GM23248 (cell line): ENCODE data around the gene MTG2. TPM values are rescaled to one million over a fixed set of nuclear protein-coding genes. Genes with fewer than 3 reads are reported as not detected.

Experiments used
- DNase-seq: peaks from one replicate; pipeline ENCODE4 v3.0.0-alpha.2; 2015
- H2AFZ ChIP-seq: fragments of 200-600 bp; sonication (generic); 2 replicates; pipeline ENCODE4 v1.6.1; 2016; ENCODE audit warnings: antibody characterized with exemption
- H3F3A ChIP-seq: fragments of 200-600 bp; sonication (generic); 2 replicates; pipeline ENCODE4 v1.6.1; 2016; ENCODE audit warnings: mild to moderate bottlenecking, antibody characterized with exemption, mixed run types; ENCODE audit not compliant: insufficient read depth
- H3K27ac ChIP-seq: fragments of 200-600 bp; sonication (generic); 2 replicates; pipeline ENCODE4 v1.5.1; 2016; ENCODE audit warnings: mild to moderate bottlenecking
- H3K27me3 ChIP-seq: fragments of 200-600 bp; sonication (generic); replicated peaks from 2 replicates; pipeline ENCODE4 v1.6.1; 2016; ENCODE audit warnings: mild to moderate bottlenecking; ENCODE audit not compliant: insufficient read depth
- H3K36me3 ChIP-seq: fragments of 200-600 bp; sonication (generic); 2 replicates; pipeline ENCODE4 v1.6.1; 2016; ENCODE audit warnings: low read depth, mild to moderate bottlenecking
- H3K4me1 ChIP-seq: fragments of 200-600 bp; sonication (generic); 2 replicates; pipeline ENCODE4 v1.6.1; 2016; ENCODE audit warnings: mild to moderate bottlenecking; ENCODE audit not compliant: insufficient read depth
- H3K4me2 ChIP-seq: fragments of 200-600 bp; sonication (generic); one replicate; pipeline ENCODE4 v1.6.1; 2016; ENCODE audit warnings: mild to moderate bottlenecking; ENCODE audit not compliant: unreplicated experiment
- H3K4me3 ChIP-seq: fragments of 200-600 bp; sonication (generic); 2 replicates; pipeline ENCODE4 v1.5.1; 2016; ENCODE audit warnings: mild to moderate bottlenecking
- H3K79me2 ChIP-seq: fragments of 200-600 bp; sonication (generic); 2 replicates; pipeline ENCODE4 v1.6.1; 2016; ENCODE audit warnings: mild to moderate bottlenecking; ENCODE audit not compliant: insufficient read depth
- H3K9ac ChIP-seq: fragments of 200-600 bp; sonication (generic); 2 replicates; pipeline ENCODE4 v1.6.1; 2016; ENCODE audit warnings: mild to moderate bottlenecking
- H3K9me2 ChIP-seq: fragments of 200-600 bp; sonication (generic); 2 replicates; pipeline ENCODE4 v1.6.1; 2016; ENCODE audit warnings: mixed run types, mild to moderate bottlenecking, moderate library complexity; ENCODE audit not compliant: insufficient read depth
- H3K9me3 ChIP-seq: fragments of 200-600 bp; sonication (generic); one replicate; pipeline ENCODE4 v1.6.1; 2017; ENCODE audit warnings: low read depth
- H4K20me1 ChIP-seq: fragments of 200-600 bp; sonication (generic); 2 replicates; pipeline ENCODE4 v1.6.0; 2016; ENCODE audit not compliant: insufficient read depth
- EZH2 ChIP-seq: fragments of 200-600 bp; sonication (generic); IDR thresholded peaks from 2 replicates; pipeline ENCODE4 v1.6.1; 2018; ENCODE audit warnings: antibody characterized with exemption, mild to moderate bottlenecking; ENCODE audit not compliant: insufficient read depth, poor library complexity, severe bottlenecking
- EZH2phosphoT487 ChIP-seq: fragments of 200-600 bp; sonication (generic); IDR thresholded peaks from 2 replicates; pipeline ENCODE4 v1.6.1; 2018; ENCODE audit warnings: antibody characterized with exemption, moderate library complexity, mild to moderate bottlenecking, low read depth; ENCODE audit not compliant: insufficient read depth
- WGBS, 2 experiments: methylation state at CpG; one replicate each; pipeline ENCODE4 v1.1.6; 2015 to 2017; ENCODE audit warnings: low lambda C conversion rate in 2 of 2, low coverage in 1 of 2; ENCODE audit errors: missing lambda C conversion rate in 2 of 2; 5-methylcytosine and 5-hydroxymethylcytosine counted together
- in situ Hi-C: fragments of 300-500 bp; cut with MboI; formaldehyde crosslinking; loops from 2 replicates; pipeline ENCODE4 v1.15.0; 2020
- polyA plus RNA-seq: library from polyadenylated mRNA; unstranded; fragments of >200 nt; fragmentation: Nextera tagmentation; extraction: Ambion mirVana; gene quantifications from 2 replicates; pipeline ENCODE4 v1.2.1, GENCODE V29; 2016
- total RNA-seq: library from RNA; depleted of rRNA; stranded (reverse); fragments of >200 nt; shearing (Covaris generic); gene quantifications from 2 replicates; pipeline ENCODE4 v1.2.3, GENCODE V29; 2014

The MTG2 gene
- total and polyA plus RNA-seq, 2 experiments from 2014 or later = 17.3 to 20.2 TPM

DNA sequence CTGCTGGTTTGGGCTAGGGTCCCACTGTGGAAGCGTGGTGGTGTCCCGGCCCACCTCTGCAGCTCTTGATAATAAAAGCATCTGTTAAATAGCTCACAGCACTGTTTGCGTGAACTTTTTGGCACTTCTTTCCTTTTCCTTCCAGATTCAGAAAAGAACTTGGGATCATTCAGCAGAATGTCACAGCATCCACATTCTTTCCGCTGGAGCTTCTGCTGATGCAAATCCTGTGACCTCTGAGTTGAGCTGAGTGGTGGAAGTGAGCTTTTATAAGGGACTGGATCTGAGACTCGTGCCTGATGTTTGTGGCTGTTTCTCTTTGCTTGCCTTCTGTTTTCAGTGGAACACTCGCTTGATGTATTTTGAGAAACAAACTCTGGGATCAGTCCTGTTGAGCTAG lies 59.3 kb downstream of the MTG2 start:
- no peaks in the 10 kb centered on the region for H3K9me3 ChIP-seq
- WGBS, 2 experiments = 73 to 75% methylated on average over 6 of the region's 6 CpGs

DNA sequence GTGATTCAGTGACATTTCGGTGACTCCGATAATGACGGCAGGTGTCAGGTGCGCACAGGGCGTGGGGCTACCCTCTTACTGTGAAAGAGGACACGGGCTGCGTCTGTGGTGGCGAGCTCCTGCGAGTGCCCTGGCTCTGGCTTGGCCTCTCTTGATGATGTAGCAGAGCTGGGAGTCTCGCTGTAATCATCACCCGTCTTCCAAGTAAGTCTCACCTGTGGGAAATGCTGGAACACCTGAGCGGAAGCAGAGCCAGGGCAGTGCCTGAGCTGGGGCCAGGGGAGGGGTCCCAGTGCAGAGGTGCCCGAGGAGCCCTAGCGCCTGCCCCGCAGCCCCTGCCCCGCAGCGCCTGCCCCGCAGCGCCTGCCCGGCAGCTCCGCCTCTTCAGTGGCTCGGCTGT lies 60.3 kb downstream of the MTG2 start:
- WGBS, 2 experiments = 81 to 83% methylated on average over 18 of the region's 22 CpGs
- no peak for TF ChIP-seq EZH2
- no peak for TF ChIP-seq EZH2phosphoT487

More for the DNA sequence above, 59.3 kb downstream of the MTG2 start:
- Histone ChIP-seq H4K20me1 (no peaks in the 10 kb centered on the region), H3K79me2 (peaks cover 86% of the 10 kb centered on the region), H3K4me1 (no peaks in the 10 kb centered on the region), H3F3A (no peaks in the 10 kb centered on the region), H3K36me3 (no peaks in the 10 kb centered on the region), H3K4me2 (no peak overlapping the region), H3K9me2 (no peaks in the 10 kb centered on the region), H3K27me3 (no peaks in the 10 kb centered on the region), H3K27ac (no peak overlapping the region), H2AFZ (no peak overlapping the region), H3K4me3 (no peak overlapping the region), H3K9ac (no peak overlapping the region)
- in situ Hi-C loops = no loop called here
- TF ChIP-seq EZH2phosphoT487 (no peak), EZH2 (no peak)
- DNase-seq = no peak

DNA sequence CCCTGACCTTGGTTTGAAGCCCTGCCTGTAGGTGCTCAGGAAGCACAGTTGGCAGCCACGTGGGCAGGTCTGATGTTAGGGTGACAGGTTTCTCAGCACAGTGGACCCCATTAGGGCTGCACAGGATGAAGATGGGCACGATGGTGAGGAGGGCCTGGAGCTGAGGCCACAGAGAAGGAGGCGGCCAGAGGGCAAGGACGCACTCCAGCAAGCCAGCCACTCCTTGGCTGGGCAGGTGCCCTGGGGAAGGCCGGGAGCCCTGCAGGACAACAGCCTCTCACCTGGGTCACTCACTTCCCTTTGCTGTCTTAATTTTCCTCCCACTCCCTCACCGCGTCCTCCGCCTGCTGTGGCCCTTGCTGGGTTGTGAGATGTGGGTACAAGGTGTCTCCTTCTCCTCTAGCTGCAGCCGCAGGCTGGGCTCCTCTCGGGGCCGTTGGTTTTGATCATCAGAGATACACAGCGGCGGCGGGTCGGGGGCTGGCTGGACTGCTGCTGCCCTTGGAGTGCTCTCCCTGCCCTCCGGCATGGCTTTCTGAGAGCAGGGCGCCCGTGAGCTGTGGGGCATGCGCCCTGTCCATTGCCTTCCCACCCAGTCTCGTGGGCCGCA lies 61.2 kb downstream of the MTG2 start:
- Histone ChIP-seq H2AFZ (no peak overlapping the region), H4K20me1 (no peaks in the 10 kb centered on the region; the same call in 1 of the 2 replicates), H3K79me2 (peaks cover 99% of the 10 kb centered on the region), H3K27ac (no peak overlapping the region), H3K4me2 (no peak overlapping the region), H3K4me3 (no peak overlapping the region), H3K27me3 (no peaks in the 10 kb centered on the region), H3K9me2 (no peaks in the 10 kb centered on the region), H3K4me1 (no peaks in the 10 kb centered on the region), H3K36me3 (no peaks in the 10 kb centered on the region), H3K9ac (no peak overlapping the region), H3F3A (no peaks in the 10 kb centered on the region), H3K9me3 (no peaks in the 10 kb centered on the region)
- in situ Hi-C loops = no loop called here
- no peak for TF ChIP-seq EZH2
- TF ChIP-seq EZH2phosphoT487 = no peak
- no peak for DNase-seq
- WGBS, 2 experiments = 84 to 85% methylated on average over 21 of the region's 21 CpGs

More for the DNA sequence above, 60.3 kb downstream of the MTG2 start:
- peaks cover 95% of the 10 kb centered on the region for H3K79me2 ChIP-seq
- no peak overlapping the region for H3K27ac ChIP-seq
- no peaks in the 10 kb centered on the region for H3K36me3 ChIP-seq
- H3K9me2 ChIP-seq = no peaks in the 10 kb centered on the region
- no peak overlapping the region for H3K9ac ChIP-seq
- no peaks in the 10 kb centered on the region for H3F3A ChIP-seq
- no peaks in the 10 kb centered on the region for H4K20me1 ChIP-seq
- in situ Hi-C loops = no loop called here
- H3K4me2 ChIP-seq = no peak overlapping the region
- no peak overlapping the region for H3K4me3 ChIP-seq
- no peak for DNase-seq
- no peaks in the 10 kb centered on the region for H3K27me3 ChIP-seq
- no peak overlapping the region for H2AFZ ChIP-seq
- H3K4me1 ChIP-seq = no peaks in the 10 kb centered on the region
- H3K9me3 ChIP-seq = no peaks in the 10 kb centered on the region

DNA sequence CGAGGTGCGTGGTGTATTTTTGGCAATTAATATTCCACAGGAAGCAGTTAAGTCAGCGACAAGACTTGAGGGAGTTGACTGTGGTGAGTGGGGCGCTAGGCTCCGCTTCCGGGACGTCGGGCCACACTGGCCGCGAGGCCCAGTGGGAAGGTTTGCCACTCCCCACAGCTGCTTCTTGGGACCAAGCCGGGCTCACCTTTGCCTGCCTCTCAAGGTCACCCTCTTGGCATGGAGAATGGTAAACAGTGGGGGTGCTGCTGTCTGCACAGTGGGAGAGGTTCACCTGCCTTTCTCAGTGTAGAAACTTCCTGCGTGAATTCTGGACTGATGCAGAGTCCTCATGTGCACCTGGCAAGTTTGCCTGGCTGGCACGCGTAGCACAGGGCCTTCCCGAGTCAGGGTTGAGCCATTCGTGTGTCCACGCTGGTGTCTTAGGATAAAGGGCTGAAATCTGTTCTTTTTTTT lies 61.8 kb downstream of the MTG2 start:
- no peak overlapping the region for H2AFZ ChIP-seq
- no peak overlapping the region for H3K4me3 ChIP-seq
- 93 to 94% methylated on average over 17 of the region's 17 CpGs for WGBS, 2 experiments
- no peaks in the 10 kb centered on the region for H3K36me3 ChIP-seq
- in situ Hi-C loops = no loop called here
- no peaks in the 10 kb centered on the region for H3K4me1 ChIP-seq
- H3K9me2 ChIP-seq = no peaks in the 10 kb centered on the region
- no peak overlapping the region for H3K9ac ChIP-seq
- H3K27me3 ChIP-seq = no peaks in the 10 kb centered on the region
- H4K20me1 ChIP-seq = no peaks in the 10 kb centered on the region; the same call in 1 of the 2 replicates
- no peak for TF ChIP-seq EZH2
- TF ChIP-seq EZH2phosphoT487 = no peak
- no peaks in the 10 kb centered on the region for H3K9me3 ChIP-seq
- no peaks in the 10 kb centered on the region for H3F3A ChIP-seq
- H3K79me2 ChIP-seq = peaks cover 99% of the 10 kb centered on the region
- H3K4me2 ChIP-seq = no peak overlapping the region
- DNase-seq = no peak
- H3K27ac ChIP-seq = no peak overlapping the region

DNA sequence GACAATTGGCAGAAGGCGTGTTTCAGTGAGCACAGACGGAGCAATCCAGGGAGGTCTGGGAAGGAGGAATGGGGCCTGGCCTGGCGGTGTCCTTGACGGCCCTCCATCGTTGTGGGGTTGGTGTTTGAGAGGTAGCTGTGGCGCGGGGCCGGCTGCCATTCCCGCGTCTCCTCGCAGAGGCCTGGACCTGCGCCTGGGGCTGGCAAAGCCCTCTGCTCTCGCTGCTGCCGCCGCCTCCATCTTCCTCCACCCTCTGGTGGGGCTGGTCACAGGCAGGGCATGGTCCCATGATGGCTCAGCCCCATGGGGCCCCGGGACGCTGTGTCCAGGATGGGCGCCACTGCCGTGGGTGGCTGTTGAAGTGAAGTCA lies 63.1 kb downstream of the MTG2 start:
- DNase-seq = no peak
- H4K20me1 ChIP-seq = no peaks in the 10 kb centered on the region; the same call in 1 of the 2 replicates
- H3K79me2 ChIP-seq = peaks cover 99% of the 10 kb centered on the region
- 85 to 89% methylated on average over 19 of the region's 19 CpGs for WGBS, 2 experiments
- no peak overlapping the region for H3K9ac ChIP-seq
- no peak overlapping the region for H2AFZ ChIP-seq
- TF ChIP-seq EZH2 = no peak
- TF ChIP-seq EZH2phosphoT487 = no peak
- H3F3A ChIP-seq = no peaks in the 10 kb centered on the region
- no peaks in the 10 kb centered on the region for H3K4me1 ChIP-seq
- no peaks in the 10 kb centered on the region for H3K9me2 ChIP-seq
- no peak overlapping the region for H3K4me3 ChIP-seq
- H3K9me3 ChIP-seq = no peaks in the 10 kb centered on the region
- H3K27me3 ChIP-seq = no peaks in the 10 kb centered on the region
- in situ Hi-C loops = no loop called here
- no peaks in the 10 kb centered on the region for H3K36me3 ChIP-seq
- no peak overlapping the region for H3K27ac ChIP-seq
- no peak overlapping the region for H3K4me2 ChIP-seq
